GM19238 (cell line): ENCODE results near the gene ARHGAP28.
A peak's percentile ranks its signal among the peaks of the same experiment; 100 is the strongest.

Experiments
- DNase-seq: peaks from one replicate; pipeline ENCODE4 v3.0.0; 2011; ENCODE audit warnings: low spot score; ENCODE audit not compliant: insufficient read length

ARHGAP28 gene

GRCh38 chr18:6868033-6868432 is 138.5 kb downstream of the ARHGAP28 start:
- DNase-seq, result no peak

- DNase-seq, result no peak
These were observed 142.1 kb downstream of the ARHGAP28 start for GRCh38 chr18:6871566-6871965.

- DNase-seq, result no peak
These were observed 143.7 kb downstream of the ARHGAP28 start for GRCh38 chr18:6873040-6873751.

GRCh38 chr18:6874315-6874714 is 144.8 kb downstream of the ARHGAP28 start:
- DNase-seq, result no peak

- no peak for DNase-seq
These were observed 146.2 kb downstream of the ARHGAP28 start for GRCh38 chr18:6875749-6876148.

GRCh38 chr18:6876641-6877041 is 147.1 kb downstream of the ARHGAP28 start:
- DNase-seq, result no peak

- no peak for DNase-seq
These were observed 147.8 kb downstream of the ARHGAP28 start for GRCh38 chr18:6877288-6877687.

- no peak for DNase-seq
These were observed 149.2 kb downstream of the ARHGAP28 start for GRCh38 chr18:6878556-6879297.

- no peak for DNase-seq
These were observed 150.1 kb downstream of the ARHGAP28 start for GRCh38 chr18:6879508-6880195.

GRCh38 chr18:6881034-6881820 is 151.7 kb downstream of the ARHGAP28 start:
- DNase-seq, result no peak

GRCh38 chr18:6882401-6882800 is 152.9 kb downstream of the ARHGAP28 start:
- DNase-seq, result no peak

GRCh38 chr18:6885006-6885481 is 155.5 kb downstream of the ARHGAP28 start:
- no peak for DNase-seq

- DNase-seq, result no peak
These were observed 156.7 kb downstream of the ARHGAP28 start for GRCh38 chr18:6885992-6886796.

- no peak for DNase-seq
These were observed 157.3 kb downstream of the ARHGAP28 start for GRCh38 chr18:6886797-6887330.

- DNase-seq, result no peak
These were observed 162.3 kb downstream of the ARHGAP28 start for GRCh38 chr18:6891788-6892187.

GRCh38 chr18:6901286-6901926 is 171.9 kb downstream of the ARHGAP28 start:
- no peak for DNase-seq

- no peak for DNase-seq
These were observed 187.6 kb downstream of the ARHGAP28 start for GRCh38 chr18:6917072-6917471.

GRCh38 chr18:6920099-6920955 is 190.8 kb downstream of the ARHGAP28 start:
- peak; percentile 7 for DNase-seq

- DNase-seq, result no peak
These were observed 192.1 kb downstream of the ARHGAP28 start for GRCh38 chr18:6921571-6921970.
